Right renal pelvis (tissue), 4 donors: Measurements from ENCODE around the gene NUP210. TPM values are rescaled to one million over a fixed set of nuclear protein-coding genes. Genes with fewer than 3 reads are reported as not detected.

Experiments used
- DNase-seq, 4 donors: peaks; one replicate each; pipeline ENCODE4 v3.0.0-alpha.2; 2013; ENCODE audit warnings: low read depth in 4 of 4, low spot score in 3 of 4, missing footprints in 1 of 4
- polyA plus RNA-seq, 4 donors: library from polyadenylated mRNA; unstranded; fragments of 120-200 nt; gene quantifications; one replicate each; pipeline ENCODE4 v1.2.1, GENCODE V29; 2013; ENCODE audit not compliant: insufficient read length in 4 of 4

The NUP210 gene
- polyA plus RNA-seq, 4 donors = 24.5 to 31.5 (median 24.8) TPM

GRCh38 chr3:13278783-13279531 lies 141.2 kb downstream of the NUP210 start:
- no peak for DNase-seq

- no peak for DNase-seq
These were observed 142.1 kb downstream of the NUP210 start for GRCh38 chr3:13277860-13278531.

DNA sequence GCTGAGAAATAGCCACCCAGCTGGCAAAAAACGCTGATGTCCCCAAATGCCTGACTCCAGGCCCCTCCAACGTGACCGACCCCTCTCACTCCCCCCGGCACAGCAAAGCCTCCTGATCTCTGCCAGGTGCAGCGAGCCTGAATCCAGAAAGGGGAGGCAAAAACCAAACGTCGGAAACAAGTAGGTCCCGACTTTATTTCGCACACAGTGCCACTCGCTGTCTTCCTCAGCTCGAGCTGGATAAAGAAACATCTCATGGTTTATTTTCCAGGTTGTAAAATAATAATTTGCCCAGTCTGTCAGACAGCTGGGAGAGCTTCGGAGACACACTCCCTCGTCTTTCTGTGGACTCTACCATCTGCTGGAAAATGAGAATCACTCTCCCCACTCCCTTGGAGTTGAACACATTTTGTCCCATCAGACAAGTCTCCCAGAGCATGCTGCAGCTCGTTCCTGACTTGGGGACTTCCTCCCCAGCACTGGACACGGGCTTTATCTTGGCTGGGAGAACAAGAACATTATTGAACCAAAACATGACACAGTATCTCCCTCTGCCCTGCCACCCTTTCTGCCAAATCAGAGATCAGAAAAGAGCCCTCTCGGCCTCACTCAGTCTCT lies 142.8 kb downstream of the NUP210 start:
- no peak for DNase-seq

GRCh38 chr3:13276438-13277195 lies 143.5 kb downstream of the NUP210 start:
- DNase-seq = peak in 1 of 4 donors; percentile 36

DNA sequence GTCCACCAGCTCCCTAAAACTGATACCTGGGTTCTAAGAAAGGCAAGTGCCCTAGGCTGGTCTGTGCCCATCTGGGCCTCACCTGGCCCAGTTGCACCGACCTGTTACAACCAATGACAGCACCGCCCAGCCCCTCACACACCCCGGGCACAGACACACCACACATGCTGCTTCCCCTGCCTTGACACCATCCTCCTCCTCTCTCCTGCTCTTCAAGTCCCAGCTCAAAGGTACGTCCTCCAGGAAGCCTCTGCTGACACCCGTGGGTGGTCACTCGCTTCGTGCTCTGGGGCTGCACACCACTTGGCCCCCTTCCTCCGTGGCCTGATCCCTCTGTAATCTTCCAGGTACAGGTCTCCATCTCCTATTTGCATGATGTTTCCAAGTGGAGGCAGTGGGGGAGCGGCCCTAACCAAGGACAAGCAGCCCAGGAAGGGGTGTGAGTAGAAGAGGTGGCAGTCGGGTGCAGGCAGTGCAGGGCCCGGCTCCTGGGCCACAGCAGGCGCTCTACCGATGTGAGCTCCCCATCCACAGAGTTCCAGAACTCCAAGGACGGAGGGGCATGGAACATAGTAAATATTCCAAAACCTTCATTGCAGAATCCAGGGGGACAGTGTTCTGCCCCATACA lies 144.6 kb downstream of the NUP210 start:
- DNase-seq = no peak

DNA sequence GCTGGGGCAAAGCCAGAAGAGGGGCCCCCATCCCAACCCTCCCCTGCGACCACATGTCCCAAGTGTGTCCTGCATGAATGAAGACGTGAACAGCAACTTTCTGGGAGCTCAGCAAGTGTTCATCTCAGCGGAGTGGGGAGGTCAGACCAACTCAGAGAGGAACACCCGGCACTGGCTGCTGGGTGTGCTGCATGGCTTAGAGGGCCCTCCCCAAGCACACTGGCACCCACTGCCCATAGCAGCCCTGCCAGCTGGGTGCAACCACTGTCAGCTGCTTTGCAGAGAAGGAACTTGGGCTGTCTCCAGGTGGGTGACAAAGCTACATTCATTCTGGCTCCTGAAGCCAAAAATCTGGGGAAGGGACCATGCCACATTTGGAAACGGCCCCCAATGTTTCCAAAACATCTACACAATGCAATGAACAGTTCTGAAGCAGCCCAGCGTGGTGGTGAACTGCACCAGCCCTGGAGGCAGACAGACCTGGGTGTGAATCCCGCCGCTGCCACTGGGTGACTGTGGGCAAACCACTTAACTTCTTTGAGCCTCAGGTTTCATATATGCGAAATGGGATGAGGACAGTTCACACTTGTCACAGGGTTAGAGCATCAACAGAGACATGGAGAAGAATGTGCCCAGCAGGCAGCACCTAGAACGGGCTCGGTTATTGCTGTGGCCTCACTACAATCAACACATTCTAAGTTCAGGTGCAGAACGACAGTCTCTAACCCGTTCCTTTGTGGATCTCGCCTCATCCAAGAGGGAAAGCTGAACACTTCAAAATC lies 145.4 kb downstream of the NUP210 start:
- no peak for DNase-seq

- no peak for DNase-seq
These were observed 146.0 kb downstream of the NUP210 start for GRCh38 chr3:13274125-13274524.

DNA sequence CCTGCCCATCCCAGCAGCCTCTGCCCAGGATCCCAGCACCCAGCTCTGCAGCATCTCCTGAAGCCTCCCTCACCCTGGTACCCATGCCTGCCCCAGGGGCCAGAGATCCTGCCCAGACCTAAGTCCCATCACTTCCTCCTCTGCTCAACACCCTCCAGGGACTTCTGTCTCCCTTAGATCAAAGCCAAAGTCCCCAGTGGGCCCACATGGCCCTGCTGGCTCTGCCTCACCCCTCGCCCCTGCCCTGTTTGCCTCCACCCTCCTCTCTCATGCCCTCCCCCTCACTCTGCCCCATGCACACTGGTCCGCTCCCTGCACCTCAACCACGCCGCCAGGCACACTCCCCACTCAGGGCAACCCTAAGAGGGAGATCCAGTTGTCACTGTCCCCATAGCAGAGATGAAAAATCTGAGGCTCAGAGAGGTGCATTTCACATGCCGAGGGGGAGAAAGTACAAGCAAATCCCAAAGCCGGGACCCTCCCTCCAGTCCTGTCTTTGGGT lies 146.5 kb downstream of the NUP210 start:
- no peak for DNase-seq

GRCh38 chr3:13272831-13273603 lies 147.1 kb downstream of the NUP210 start:
- DNase-seq = no peak

- no peak for DNase-seq
These were observed 150.3 kb downstream of the NUP210 start for GRCh38 chr3:13269711-13270378.

GRCh38 chr3:13268961-13269441 lies 151.1 kb downstream of the NUP210 start:
- DNase-seq = no peak

DNA sequence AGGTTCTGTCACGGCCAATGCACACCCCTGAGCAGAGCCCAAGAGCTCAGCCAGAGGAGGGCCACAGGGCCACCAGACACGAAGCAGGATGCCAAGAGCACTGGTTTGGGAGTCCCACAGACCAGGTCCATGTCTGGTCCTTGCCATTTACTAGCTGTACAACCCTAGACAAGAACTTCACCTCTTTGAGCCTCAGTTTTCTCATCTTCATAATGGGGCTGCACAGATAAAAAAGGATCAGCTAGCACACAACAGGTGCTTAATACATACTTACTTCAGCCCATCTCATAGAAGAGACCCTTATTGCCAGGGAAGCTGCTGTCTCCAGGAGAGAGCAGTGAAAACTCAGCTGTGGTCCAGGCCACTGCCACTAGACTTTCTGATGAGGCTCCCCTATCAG lies 152.0 kb downstream of the NUP210 start:
- DNase-seq = no peak

- no peak for DNase-seq
These were observed 153.3 kb downstream of the NUP210 start for GRCh38 chr3:13266651-13267362.
